Right forelimb (tissue), 1 donor: ENCODE data around the gene NAA60.
"Not testable (repeated sequence)": the region's sequence is repeated elsewhere in the genome, so short reads cannot be mapped to it uniquely, and the experiment has no call there.

Experiments used
- DNase-seq: peaks from one replicate; pipeline ENCODE4 v3.0.0-alpha.2; 2018

NAA60 gene

GRCh38 chr16:3484318-3485096 lies 41.0 kb downstream of the NAA60 start:
- no peak for DNase-seq

DNA sequence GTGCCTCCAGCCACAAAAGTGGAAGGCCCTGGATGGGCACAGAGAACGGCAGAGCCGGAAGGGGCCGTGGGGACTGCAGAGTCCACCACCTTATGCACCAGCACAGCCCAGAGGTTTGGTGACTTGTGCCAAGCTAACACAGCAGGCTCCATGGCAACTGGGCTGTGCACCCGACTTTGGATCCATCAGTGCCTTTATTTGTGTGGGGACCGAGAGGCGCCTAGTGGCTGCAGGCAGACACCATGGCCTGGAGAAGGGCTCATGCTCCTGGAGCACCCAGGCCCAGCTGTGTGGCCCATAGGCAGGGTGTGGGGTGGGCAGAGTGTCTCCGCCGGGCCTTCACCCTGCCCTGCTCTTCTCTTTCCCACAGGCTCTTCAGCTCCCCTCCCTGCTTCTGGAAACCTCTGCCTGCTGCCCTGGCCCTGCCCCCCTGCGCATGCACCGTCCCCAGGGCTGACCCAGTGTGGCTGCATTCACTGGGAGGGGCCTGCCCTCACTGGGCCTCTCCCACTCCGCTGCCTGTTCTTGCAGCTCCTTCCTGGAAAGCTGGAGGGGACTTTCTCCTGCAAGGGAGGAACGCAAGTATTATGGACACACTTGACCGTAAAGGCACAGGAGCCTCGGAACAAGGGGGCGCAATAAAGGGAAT lies 41.7 kb downstream of the NAA60 start:
- no peak for DNase-seq

- no peak for DNase-seq
Observed at GRCh38 chr16:3485821-3486505, 42.5 kb downstream of the NAA60 start.

DNA sequence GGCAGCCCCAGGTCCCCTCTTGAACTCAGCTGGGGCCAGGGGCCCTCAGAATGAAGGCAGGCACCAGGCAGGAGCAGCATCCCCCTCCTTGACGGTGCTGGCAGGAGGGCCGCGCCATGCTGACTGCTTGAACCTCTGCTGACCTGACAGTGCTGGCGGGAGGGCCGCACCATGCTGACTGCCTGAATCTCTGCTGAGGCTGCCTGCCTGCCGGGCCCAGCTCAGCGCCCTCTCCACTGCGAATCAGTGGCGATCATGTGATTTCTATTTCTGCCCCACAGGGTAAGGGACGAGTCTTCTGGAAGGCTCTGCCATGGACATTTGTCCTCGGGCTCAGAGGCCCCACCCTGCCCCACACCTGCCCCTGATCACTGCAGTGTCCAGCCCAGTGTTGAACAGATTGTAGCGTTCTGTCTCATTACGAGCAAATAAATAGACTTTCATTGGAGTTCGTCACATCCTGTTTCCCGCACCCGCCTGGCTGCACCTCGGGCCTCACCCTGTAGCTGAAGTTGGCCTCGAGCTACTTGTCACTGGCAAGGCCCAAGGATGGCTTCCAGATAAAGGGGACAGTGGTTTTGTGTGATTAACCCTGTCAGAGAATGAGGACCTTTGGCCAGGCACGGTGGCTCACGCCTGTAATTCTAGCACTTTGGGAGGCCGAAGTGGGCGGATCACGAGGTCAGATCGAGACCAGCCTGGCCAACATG lies 43.2 kb downstream of the NAA60 start:
- DNase-seq: no peak

GRCh38 chr16:3487521-3488410 lies 44.3 kb downstream of the NAA60 start:
- no peak for DNase-seq

DNA sequence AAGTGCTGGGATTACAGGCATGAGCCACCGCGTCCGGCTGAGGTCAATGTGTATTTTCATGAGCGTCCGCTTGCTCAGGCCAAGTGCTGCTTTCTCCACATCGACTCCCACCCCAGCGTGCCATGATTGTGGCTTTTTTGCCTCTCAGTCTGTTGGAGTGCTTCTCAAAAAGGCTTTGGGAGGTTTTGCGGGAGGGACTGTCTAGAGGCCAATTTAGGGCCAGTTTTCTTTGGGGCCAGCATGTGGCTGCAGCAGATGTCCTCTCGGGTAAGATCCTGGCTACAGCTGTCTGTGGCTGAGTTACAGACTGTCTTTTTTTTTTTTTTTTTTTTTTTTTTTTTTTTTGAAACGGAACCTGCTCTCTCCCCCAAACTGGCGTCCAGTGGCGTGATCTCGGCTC lies 45.3 kb downstream of the NAA60 start:
- DNase-seq: no peak

DNA sequence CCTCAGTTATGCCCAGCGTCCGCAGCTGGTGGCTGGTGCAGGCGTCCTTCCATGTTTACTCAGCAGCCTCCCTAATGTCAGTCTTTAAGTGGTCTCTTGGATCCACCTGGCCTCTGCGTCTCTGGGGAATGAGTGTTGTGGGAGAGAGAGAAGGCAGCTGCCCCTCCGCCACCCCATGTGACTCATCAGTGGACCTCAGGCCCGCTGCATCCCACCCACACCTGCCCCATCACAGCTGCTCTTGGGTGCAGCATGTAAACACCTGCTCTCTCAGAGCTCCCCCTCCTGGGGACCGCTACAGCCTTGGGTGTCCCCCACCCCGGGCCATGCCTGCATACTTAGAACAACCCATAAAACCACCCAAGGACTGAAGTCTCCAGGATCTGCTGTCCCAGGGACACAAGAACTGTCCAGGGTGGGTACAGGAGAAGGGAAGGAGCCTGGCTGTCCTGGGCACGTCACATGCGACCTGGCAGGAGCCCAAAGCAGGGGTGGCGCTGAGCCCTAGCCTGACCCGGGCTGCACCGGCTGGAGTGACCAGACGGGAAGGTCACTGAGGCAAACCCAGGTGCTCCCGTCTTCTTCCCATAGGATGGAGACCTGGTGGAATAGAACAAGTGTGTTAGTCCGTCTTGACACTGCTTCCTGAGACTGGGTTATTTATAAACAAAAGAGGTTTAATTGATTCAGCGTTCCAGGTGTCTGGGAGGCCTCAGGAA lies 47.6 kb downstream of the NAA60 start:
- DNase-seq: no peak

- no peak for DNase-seq
Observed at GRCh38 chr16:3492356-3492755, 48.9 kb downstream of the NAA60 start.

DNA sequence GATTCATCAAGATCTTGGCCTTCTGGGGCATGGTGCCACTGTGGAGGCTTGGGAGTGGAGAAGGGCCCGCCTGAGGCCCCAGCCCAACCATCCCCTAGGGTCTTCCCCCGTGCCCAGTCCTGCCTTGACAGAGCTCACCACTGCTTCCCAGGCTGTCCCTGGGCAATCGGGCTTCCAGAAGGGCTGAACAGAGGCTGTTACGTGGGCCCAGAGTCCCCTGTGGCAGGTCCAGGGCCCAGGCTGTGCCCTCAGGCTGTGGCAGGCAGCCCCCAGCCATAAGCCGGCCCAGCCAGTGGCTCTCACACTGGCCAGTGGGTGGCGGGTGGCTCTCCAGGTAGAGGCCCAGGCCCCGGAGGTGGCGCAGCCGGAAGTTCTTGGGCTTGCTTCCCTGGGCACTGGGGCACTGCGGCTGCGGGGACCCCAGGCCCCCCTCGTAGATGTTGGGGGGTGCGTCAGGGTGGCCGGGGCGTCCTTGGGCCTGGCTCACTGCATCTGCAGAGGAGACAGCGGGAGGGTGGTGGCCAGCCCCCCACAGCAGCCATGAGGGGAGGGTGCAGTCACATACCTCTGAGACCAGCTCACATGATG lies 51.0 kb downstream of the NAA60 start:
- DNase-seq: no peak

GRCh38 chr16:3495176-3495575 lies 51.7 kb downstream of the NAA60 start, which contains the start of gene C16orf90:
Gene C16orf90 (minus strand): TSS chr16:3495489. CDS start chr16:3495421, 68 bp downstream.
- DNase-seq: no peak

GRCh38 chr16:3496386-3496785 lies 52.9 kb downstream of the NAA60 start:
- no peak for DNase-seq

DNA sequence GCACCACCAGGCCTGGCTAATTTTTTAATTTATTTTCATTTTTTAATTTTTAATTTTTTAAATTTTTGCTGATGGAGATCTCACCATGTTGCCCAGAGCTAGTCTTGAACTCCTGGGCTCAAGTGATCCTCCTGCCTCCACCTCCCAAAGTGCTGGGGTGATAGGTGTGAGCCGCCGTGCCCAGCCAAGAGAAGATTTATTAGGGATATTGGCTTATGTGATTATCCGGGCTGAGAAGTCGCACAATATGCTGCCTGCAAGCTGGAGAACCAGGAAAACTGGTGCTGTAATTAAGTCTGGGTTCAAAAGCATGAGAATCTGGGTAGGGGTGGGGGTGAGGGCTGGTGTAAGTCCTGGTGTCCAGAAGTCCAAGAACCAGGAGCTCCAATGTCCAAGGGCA lies 54.3 kb downstream of the NAA60 start:
- no peak for DNase-seq

DNA sequence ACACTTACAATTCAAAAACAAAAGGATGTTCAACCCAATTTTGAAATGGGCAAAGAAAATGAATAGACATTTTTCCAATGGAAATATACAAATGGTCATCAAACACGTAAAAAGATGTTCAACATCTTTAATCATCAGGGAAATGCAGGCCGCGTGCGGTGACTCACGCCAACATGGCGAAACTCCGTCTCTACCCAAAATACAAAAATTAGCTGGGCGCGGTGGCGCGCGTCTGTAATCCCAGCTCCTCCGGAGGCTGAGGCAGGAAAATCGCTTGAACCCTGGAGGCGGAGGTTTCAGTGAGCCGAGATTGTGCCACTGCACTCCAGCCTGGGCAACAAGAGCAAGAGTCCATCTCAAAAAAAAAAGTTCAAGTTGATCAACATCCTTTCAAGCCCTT lies 55.5 kb downstream of the NAA60 start:
- no peak for DNase-seq

DNA sequence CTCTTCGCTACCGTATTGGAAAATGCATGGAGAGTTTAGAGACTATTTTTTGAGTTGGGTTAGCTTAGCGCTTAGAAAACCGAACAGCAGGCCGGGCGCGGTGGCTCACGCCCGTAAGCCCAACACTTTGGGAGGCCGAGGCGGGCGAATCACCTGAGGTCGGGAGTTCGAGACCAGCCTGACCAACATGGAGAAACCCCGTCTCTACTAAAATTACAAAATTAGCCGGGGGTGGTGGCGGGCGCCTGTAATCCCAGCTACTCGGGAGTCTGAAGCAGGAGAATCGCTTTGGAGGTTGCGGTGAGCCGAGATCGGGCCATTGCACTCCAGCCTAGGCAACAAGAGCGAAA lies 57.9 kb downstream of the NAA60 start:
- DNase-seq: not testable (repeated sequence)

DNA sequence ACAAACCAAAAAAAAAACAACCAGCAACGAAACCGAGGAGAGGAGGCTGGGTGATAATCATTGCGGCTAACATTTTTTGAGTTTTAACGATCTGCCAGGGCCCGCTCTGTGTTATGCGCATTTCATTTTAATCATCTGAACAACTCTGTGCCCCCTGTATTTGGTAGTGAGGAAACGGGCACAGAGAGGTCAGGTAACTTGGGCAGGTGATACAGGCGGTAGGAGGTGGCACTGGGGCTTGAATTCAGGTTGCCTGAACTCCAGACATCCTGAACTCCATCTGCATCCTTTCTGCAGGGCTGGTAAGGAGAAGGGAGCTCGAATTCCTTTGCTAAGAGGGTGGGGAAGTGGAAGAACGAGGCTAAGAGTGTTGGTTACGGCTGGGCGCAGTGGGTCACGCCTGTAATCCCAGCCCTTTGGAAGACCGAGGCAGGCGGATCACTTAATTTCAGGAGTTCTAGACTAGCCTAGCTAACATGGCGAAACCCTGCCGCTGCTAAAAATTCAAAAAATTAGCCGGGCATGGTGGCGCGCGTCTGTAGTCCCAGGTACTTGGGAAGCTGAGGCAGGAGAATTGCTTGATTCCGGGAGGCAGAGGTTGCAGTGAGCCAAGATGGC lies 58.4 kb downstream of the NAA60 start:
- no peak for DNase-seq

DNA sequence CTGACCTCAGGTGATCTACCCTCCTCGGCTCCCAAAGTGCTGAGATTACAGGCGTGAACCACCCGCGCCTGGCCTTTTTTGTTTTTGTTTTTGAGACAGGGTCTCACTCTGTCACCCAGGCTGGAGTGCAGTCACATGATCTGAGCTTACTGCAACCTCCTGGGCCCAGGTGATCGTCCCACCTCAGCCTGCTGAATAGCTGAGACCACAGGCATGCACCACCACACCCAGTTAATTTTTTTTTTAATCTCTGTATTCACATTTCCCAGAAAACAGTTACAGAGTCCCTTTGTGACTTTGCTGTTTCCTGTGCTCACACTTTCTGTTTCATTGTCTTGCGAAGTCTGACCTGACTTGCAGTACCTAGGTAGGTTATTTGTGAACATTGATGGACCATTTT lies 60.0 kb downstream of the NAA60 start:
- DNase-seq: no peak

- DNase-seq: no peak
Observed at GRCh38 chr16:3508736-3509135, 65.3 kb downstream of the NAA60 start.

- no peak for DNase-seq
Observed at GRCh38 chr16:3509470-3509928, 66.0 kb downstream of the NAA60 start.

DNA sequence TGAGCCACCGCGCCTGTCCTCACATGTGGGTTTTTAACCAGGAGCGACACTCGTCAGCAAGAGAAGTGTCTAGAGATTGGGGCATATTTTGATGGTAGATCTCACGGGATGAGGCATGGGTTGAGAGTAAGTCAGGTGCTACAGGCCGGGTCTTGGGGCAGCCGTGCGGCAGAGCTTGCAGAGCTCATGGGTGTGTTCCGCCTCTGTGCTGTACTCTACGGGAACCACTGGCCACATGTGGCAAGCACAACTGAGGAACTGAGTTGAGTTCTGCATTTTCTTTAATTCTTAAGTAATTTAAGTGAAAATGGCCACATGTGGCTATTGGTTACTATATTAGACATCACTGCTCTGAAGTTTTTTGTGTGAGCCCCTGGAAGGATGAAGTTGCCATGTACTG lies 66.9 kb downstream of the NAA60 start:
- no peak for DNase-seq
